NK-92 (cell line): ENCODE measurements around the gene TTC3.

Experiments used
- DNase-seq: peaks from one replicate; lab custom pipeline; 2025; ENCODE audit not compliant: unreplicated experiment; lab: John Stamatoyannopoulos, UW

TTC3 gene

DNA sequence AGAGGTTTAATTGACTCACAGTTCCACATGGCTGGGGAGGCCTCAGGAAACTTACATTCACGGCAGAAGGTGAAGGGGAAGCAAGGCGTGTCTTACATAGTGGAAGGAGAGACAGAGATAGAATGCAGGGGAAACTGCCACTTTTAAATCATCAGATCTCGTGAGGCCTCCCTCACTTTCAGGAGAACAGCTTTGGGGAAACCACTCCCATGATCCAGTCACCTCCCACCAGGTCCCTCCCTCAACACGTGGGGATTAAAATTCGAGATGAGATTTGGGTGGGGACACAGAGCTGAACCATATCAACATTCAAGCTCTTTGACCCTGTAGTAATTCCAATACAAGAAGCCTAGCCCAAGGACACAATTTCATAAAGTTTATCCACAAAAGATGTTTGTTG lies 13.9 kb upstream of the TTC3 start:
- no peak for DNase-seq

GRCh38 chr21:37060296-37060695 lies 12.8 kb upstream of the TTC3 start:
- no peak for DNase-seq

DNA sequence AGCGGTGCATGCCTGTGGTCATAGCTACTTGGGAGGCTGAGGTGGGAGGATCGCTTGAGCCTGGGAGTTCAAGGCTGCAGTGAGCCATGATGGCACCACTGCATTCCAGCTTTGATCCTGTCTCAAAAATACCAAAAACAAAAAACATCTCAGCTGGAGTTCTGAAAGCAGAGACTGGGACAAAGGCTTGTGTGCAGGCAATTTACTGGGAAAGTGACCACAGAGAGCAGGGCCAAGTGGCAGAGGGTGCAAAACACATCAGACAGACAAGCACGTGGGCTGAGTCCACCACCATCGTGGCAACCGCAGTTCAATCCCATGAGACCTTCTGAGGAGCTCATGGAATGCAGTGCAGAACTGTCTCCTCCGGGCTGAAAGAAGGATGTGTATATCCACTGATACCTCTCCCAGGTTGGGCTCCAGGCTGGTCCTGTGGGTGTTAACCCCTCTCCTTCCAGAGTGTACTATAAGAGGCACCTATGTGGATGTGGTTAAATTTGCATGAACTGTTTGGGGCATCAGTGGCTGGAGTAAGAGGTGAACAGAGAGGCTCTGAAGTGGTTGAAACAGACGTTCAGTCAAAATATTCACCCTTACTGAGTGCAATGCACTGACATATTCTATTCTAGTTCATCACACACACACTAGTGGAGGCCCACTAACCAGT lies 11.0 kb upstream of the TTC3 start:
- no peak for DNase-seq

DNA sequence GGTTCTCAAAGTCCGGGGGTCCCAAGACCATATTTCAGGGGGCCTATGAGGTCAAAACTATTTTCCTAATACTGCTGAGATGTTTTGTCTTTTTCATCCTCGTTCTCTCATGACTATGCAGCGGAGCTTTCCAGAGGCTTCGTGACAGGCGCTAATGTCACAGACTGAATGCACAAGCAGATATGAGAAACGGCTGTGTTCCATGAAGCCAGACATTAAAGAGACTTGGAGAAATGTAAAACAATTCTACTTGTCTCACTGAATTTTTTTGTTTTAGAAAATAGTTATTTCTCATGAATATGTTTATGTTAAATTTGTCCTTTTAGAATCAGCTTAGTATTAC lies 10.5 kb upstream of the TTC3 start:
- DNase-seq, result no peak

GRCh38 chr21:37063433-37063832 lies 9.6 kb upstream of the TTC3 start:
- no peak for DNase-seq

- no peak for DNase-seq
These were observed 8.2 kb upstream of the TTC3 start for GRCh38 chr21:37064841-37065240.

DNA sequence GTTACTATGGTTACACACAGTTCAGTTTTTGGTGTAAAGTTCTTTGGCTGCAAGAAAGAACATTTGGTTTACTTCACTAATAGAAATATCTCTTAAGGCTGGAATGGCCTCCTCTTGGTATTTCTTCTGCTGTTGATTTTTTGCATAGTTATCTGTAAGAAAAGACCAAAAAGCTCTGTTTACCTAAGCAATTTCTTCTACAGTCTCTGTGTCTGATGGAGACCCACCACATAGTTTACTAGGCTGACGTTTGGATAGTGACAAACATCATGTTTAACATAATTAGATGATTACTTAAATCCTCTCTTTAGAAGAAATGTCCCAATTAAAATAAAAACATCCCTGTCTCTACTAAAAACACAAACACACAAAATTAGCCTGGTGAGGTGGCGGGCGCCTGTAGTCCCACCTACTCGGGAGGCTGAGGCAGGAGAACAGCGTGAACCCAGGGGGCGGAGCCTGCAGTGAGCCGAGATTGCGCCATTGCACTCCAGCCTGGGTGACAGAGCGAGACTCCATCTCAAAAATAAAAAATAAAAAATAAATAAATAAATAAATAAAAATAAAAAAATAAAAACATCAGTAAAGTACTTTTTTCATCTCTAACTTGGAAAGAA lies 7.4 kb upstream of the TTC3 start:
- no peak for DNase-seq

DNA sequence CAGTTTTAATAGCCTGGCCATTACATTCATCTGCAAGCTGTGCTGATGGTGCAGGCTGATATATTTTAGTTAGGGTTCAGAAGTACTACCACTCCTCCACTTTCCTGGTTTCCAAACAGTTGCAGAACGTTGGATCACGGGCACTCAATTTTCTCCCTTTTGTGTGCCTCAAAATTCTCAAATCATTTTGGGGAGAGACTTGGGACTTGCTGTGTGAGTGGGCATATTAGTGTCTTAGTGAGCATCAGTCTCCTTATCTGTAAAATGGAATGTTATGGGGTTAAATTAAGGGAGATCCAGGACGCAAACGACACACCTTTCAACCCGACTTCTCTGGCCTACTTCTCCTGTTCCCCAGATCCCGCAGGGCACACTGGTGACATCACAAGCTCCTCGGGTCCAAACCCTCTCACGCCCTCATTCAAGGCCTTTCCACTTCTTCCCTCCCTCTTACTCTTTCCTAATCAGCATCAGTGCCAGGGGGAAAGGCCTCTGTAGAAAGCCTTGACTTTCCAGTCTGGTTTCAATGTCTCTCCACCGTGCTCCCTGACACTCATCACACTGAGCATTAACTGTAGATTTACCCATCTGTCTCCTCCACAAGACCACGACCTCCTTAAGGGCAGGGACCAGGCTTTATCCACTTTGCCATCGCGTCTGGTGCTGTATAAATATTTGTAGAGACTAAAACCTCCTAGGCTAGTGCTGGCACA lies 1.3 kb upstream of the TTC3 start:
- DNase-seq, result no peak

GRCh38 chr21:37072274-37072987 lies 623 bp upstream of the TTC3 start:
- no peak for DNase-seq

- no peak for DNase-seq
These were observed 553 bp downstream of the TTC3 start for GRCh38 chr21:37073417-37074196.

DNA sequence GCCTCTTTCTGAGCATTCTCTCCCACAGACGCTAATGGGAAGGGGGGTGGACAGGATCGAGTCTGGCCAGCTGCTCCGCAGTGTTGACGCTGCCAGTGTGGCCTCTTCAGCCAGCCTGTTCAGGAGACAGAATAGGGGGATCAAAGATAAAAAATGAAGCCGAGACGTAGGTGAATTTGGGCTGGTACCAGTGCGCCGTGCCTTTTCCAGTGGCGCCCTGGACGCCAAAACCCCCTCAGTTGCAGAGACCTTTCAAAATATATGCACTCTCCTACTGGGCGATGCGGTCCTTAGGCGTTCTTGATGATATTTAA lies 1.1 kb downstream of the TTC3 start:
- DNase-seq, result no peak

DNA sequence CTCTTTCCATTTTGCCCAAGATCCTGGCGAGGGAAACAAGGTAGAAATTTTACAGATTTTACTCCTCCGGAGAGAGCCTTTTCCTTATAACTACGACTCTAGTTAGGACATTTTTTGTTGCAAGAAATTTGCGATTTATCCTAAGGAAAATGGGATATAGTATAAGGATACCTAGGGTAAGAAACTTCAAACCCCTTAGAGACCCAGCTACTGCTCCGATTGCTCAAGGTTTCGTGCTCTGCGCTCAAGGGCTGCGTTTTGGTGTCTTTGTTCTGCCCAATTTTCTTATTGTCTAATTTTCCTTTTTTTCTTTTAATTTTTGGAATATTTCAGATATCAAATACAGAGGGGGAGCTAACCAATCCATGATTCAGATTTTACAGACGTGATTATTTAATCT lies 1.5 kb downstream of the TTC3 start:
- DNase-seq, result no peak

DNA sequence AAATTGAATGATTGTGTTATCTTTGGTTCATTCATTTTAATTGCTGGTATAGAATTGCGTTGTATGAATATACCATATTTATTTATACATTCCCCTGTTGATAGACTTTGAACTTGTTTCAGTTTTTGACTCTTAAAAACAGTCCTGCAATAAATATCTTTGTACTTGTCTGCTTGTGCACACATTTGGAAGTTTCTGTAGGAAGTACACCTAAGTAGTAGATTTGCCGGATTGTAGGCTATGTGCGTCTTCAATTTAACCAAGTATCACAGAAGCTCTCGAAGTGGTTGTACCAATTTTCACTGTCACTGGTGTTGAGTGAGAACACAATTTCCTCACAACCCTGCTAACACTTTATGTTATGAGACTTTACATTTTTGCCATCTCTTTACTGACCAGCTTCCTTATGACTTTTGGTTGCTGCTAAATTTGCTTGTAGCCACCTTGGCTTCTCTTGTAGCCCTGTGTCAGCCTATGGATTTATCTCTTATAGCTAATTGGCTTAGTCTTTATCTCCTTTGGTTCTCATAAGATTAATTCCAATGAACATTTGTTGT lies 2.2 kb downstream of the TTC3 start:
- no peak for DNase-seq

DNA sequence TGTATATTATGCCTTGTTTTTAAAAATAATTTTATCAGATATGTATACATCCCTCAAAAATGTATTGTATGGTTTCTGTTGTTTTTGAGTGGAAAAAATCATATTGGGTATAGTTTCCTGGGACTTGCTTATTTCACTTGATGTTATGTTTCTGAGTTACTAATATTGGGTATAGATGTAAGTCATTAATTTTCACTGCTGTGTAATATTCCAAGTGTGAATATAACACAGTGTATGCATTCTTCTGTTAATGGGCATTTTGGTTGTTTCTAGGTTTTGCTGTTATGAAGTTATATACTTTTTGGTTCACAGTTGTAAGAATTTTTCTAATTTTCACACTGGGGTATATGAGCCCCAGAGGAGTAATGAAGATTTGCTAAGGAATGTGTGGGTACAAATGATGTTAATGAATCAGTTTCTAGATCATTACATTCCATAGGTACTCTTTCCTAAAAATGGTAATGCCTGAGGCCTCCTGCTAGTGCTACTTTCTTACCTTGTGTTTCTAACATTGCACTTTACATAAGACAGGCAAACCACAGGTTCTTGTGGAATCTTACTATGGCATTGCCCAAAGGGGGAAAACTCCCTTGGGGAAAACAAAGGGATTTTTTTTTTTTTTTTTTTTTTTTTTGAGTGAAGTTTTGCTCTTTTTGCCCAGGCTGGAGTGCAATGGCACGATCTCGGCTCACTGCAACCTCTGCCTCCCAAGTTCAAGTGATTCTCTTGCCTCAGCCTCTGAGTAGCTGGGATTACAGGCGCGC lies 3.2 kb downstream of the TTC3 start:
- no peak for DNase-seq

DNA sequence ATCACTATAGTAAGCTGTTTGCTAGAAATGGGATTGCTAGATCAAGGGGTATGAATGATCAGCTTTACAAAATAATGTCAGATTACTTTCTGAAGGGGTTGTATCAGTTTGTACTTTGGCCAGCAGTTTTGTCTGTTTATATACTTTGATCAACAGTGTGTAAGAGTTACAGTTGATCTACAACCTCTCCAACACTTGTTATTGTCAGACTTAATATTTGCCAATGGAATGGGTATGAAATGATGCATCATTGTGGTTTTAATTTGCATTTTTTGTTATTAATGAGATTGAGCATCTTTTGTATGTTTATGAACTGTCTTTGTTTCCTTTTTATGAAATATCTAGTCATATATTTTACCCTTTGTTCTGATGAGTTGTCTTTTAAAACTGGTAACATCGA lies 4.3 kb downstream of the TTC3 start:
- DNase-seq, result no peak

DNA sequence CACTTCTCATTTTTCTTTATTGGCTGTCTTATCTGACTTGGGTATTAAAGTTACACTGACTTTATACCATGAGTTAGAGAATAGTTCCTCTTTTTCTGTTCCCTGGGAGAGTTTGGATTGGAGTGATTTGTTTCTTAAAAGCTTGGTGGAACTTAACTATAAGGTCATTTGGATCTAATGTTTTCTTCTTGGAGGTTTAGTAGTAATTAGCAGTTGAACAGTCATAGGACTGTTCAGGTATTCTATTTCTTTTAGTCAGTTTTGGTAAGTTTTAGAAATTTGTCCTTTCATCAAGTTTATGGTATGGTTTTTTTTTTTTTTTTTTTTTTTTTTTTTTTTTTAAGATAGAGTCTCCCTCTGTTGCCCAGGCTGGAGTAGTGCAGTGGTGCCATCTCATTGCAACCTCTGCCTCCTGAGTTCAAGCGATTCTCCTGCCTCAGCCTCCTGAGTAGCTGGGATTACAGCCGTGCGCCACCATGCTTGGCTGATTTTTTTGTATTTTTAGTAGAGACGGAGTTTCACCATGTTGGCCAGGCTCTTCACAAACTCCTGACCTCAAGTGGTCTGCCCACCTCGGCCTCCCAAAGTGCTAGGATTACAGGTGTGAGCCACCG lies 6.3 kb downstream of the TTC3 start:
- no peak for DNase-seq

DNA sequence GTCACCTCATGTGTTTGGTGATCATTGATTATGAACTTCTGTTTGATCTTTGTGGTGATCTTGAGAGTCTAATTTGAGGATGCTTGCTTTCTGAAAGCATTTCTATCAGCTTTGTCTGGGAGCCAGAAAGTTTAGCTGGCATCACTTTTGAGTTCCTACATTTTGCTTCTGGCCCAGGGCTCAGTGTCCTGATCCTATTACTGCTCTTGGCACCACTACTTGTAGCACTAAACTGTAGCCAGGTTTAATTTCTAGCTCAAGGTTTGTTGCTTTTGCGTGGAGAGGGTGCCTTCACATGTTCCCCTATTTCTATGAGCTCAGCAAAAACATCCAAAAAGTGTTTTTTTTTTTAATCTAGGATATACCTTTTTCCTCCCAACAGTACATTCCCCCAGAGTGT lies 9.3 kb downstream of the TTC3 start:
- DNase-seq, result no peak

- DNase-seq, result no peak
These were observed 9.9 kb downstream of the TTC3 start for GRCh38 chr21:37082856-37083528.

DNA sequence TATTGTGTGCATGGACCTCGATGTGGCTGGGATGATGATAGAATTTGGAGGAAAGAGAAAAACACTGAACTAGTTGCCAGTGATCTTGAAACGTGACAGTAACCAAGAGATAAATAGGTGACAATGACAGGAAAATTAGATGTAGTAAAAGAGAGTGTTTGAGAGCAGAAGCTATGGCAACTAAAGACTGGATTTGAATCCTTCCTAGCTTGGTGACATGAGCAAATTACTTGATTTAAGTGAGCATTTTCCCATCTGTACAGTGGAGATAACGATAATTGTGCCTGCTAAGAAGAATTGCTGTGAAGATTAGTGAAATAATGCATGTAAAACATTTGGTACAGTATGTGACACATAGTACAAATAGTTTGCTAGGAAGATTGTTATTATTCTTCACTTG lies 12.7 kb downstream of the TTC3 start:
- no peak for DNase-seq
